CD4-positive, alpha-beta T cell treated with Interferon alpha-2 for 1 hour (primary cell): Measurements from ENCODE around the gene FTSJ3.
A peak's percentile ranks its signal among the peaks of the same experiment; 100 is the strongest.
"Not testable (repeated sequence)": the region's sequence is repeated elsewhere in the genome, so short reads cannot be mapped to it uniquely, and the experiment has no call there.

ENCODE experiments used
- DNase-seq, 2 donors: peaks; one replicate each; pipeline ENCODE4 v3.0.0-alpha.2; 2020 to 2022

FTSJ3 gene

GRCh38 chr17:63827801-63828221, 348 bp upstream of the FTSJ3 start:
- DNase-seq, result no peak

GRCh38 chr17:63826468-63827001, 928 bp downstream of the FTSJ3 start:
- DNase-seq, result no peak

- no peak for DNase-seq
Measured at GRCh38 chr17:63824362-63824761, 3.1 kb downstream of the FTSJ3 start.

GRCh38 chr17:63823659-63824331, 3.7 kb downstream of the FTSJ3 start:
- no peak for DNase-seq

GRCh38 chr17:63822537-63822936, 4.9 kb downstream of the FTSJ3 start:
- no peak for DNase-seq

- no peak for DNase-seq
Measured at GRCh38 chr17:63821804-63822203, 5.7 kb downstream of the FTSJ3 start.

- no peak for DNase-seq
Measured at GRCh38 chr17:63820963-63821561, 6.4 kb downstream of the FTSJ3 start.

- DNase-seq, result peak; percentile 28 to 62
Measured at GRCh38 chr17:63819585-63820537, 7.6 kb downstream of the FTSJ3 start.

- no peak for DNase-seq
Measured at GRCh38 chr17:63819131-63819530, 8.3 kb downstream of the FTSJ3 start.

- no peak for DNase-seq
Measured at GRCh38 chr17:63817736-63818385, 9.6 kb downstream of the FTSJ3 start.

- DNase-seq, result no peak
Measured at GRCh38 chr17:63816669-63817068, 10.8 kb downstream of the FTSJ3 start.

- DNase-seq, result no peak
Measured at GRCh38 chr17:63816123-63816522, 11.3 kb downstream of the FTSJ3 start.

- DNase-seq, result no peak
Measured at GRCh38 chr17:63809970-63810369, 17.5 kb downstream of the FTSJ3 start.

GRCh38 chr17:63805591-63805990, 21.9 kb downstream of the FTSJ3 start:
- no peak for DNase-seq

- DNase-seq, result no peak
Measured at GRCh38 chr17:63804328-63804727, 23.1 kb downstream of the FTSJ3 start.

- no peak for DNase-seq
Measured at GRCh38 chr17:63800783-63801182, 26.7 kb downstream of the FTSJ3 start.

GRCh38 chr17:63798572-63799106, 28.8 kb downstream of the FTSJ3 start:
- no peak for DNase-seq

GRCh38 chr17:63796375-63796774, 31.1 kb downstream of the FTSJ3 start:
- not testable (repeated sequence) for DNase-seq

GRCh38 chr17:63792055-63792729, 35.3 kb downstream of the FTSJ3 start:
- DNase-seq, result no peak

- no peak for DNase-seq
Measured at GRCh38 chr17:63790057-63790456, 37.4 kb downstream of the FTSJ3 start.

- no peak for DNase-seq
Measured at GRCh38 chr17:63786971-63787711, 40.3 kb downstream of the FTSJ3 start.
